Sciatic nerve (tissue), 2 donors: ENCODE measurements around the gene LPP. TPM values are rescaled to one million over a fixed set of nuclear protein-coding genes. Genes with fewer than 3 reads are reported as not detected.
A peak's percentile ranks its signal among the peaks of the same experiment; 100 is the strongest.
"Not testable (repeated sequence)": the region's sequence is repeated elsewhere in the genome, so short reads cannot be mapped to it uniquely, and the experiment has no call there.

ENCODE experiments used
- ATAC-seq: fragments of 200-7000 bp; cut with Tn5 transposase; one replicate; pipeline ENCODE4 v1.9.1; 2020; ENCODE audit warnings: mild to moderate bottlenecking, moderate library complexity
- DNase-seq: peaks from one replicate; pipeline ENCODE4 v3.0.0-alpha.2; 2020; ENCODE audit warnings: low spot score
- intact Hi-C: fragments of 100-400 bp; cut with DNase I; formaldehyde crosslinking; loops from one replicate; pipeline ENCODE4 v1.14.2; 2022
- total RNA-seq: library from RNA; stranded (reverse); fragmentation: NEBNext Ultra II Directional; extraction: Animal tissue kit (Norgen Biotek cat#: 25700); gene quantifications from one replicate; pipeline ENCODE4 v1.2.1, GENCODE V29; 2021
- donor health status: DM: no; HTN: no; CAD: no.
- donor health status: DM: no; HTN: no; CAD: no.

The LPP gene
- total RNA-seq, 1 donor from 2014 or later = 231 TPM

DNA sequence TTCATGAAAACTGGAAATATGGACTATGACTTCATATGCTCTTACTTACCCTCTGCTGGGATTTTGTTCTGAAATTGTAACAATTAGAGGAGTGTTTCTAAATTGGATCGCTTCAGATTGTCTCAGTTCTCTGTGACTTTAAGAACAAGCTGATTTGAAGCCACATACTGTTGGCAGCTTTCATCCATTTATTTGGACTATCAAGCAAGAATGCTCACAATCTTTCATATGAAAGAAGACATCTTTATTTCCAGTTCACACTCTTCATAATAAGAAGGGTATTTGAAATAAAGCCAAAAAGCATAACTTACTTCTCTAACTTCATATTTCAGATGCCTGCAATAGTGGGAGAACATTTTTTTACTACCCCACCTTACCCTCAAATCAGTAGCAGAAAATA lies 526.2 kb downstream of the LPP start:
- DNase-seq (no peak), ATAC-seq (peak; percentile 85)
- intact Hi-C loops = no loop called here

DNA sequence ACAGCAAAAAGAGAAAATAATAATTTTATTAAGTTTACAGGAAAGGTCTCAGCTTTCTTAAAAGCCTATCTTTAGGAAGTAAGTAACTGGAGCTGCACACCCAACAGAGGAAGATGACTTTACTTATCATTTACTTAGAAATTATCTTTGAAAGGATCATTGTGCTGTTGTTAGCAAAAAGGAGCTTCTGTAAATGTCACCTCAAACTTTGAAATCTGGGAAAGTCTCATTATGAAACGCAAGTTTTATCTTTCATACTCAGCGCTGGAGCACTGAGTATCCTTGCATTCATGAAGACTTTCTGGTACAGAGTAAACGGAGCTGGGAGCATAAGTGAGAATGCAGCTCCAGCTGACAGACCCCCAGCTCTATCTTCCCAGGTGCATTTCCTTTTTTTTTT lies 526.6 kb downstream of the LPP start:
- ATAC-seq (no peak), DNase-seq (no peak)
- intact Hi-C loops = no loop called here

DNA sequence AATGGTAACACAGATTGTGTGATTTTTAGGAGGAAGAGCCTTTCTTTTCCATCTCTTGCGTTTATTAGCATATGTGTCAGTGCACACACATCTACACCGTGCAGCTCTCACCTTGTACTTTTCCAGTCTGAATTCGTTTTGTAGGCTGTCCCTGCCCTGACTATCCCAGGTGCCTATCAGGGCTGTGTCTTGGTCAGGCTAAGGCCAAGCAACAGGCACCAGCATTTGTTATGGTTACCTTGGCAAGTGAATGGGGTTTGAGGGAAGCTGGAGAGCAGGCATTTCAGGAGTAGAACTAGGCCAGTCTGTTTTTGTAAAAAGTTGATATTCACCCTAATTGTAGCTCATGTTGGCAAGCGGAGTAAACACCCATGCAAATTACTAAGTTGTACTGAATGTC lies 528.4 kb downstream of the LPP start:
- intact Hi-C loops = no loop called here
- DNase-seq (no peak), ATAC-seq (no peak)

GRCh38 chr3:188683032-188683521 lies 529.1 kb downstream of the LPP start:
- no peak for DNase-seq
- ATAC-seq = no peak
- intact Hi-C loops = no loop called here

DNA sequence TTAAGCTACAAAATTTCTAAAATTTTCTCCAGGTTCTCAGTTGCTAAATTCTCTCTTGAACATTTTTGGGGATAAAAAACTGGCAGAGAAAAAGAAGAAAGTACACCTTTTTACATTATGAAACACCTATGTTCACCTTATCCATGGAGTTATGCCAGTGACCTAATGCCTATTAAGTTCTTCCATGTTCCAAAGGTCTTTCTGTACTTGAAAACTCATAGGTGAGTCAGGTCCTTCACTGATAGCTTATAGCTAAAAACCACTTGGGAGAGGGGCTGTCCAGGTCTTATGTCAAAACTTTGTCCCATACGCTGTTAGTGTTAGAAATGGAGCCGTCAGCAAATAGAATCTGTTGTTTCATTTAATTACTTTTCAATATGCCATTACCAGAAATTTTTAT lies 530.3 kb downstream of the LPP start:
- ATAC-seq = no peak
- intact Hi-C loops = no loop called here
- no peak for DNase-seq

DNA sequence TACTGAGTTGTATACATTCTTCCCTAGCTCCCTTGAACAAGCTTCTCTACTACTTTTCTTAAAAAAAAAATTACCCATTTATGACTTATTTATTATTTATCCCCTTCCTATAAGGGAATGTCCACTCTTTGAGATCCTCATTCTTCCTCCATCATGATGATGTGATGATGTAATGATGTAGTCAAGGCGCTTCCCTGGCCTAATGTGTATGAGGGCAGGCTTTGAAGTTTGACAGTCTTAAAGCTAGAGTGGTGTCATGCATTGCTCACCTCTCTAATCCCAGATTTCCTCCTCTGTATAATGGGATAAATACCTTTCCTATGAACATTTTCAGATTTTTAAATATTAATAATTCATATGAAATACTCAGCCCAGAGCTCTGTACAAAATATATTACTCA lies 531.8 kb downstream of the LPP start:
- intact Hi-C loops = no loop called here
- ATAC-seq (no peak), DNase-seq (no peak)

- intact Hi-C loops = no loop called here
- ATAC-seq = no peak
- DNase-seq = no peak
Measured at GRCh38 chr3:188686324-188686723, 532.4 kb downstream of the LPP start.

DNA sequence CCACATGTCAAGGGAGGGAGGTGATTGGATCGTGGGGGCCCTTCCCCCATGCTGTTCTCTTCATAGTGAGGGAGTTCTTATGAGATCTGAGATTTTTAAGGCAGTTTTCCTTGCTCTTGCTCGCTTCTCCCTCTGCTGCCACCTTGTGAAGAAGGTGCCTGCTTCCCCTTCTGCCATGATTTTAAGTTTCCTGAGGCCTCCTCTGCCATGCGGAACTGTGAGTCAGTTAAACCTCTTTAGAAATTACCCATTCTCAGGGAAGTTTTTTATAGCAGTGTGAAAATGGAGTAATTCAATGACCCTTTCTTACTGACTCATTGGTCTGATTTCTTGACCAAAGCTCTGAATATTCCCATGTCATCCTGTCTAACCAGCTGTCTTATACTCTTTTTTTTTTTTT lies 533.4 kb downstream of the LPP start:
- intact Hi-C loops = no loop called here
- no peak for DNase-seq
- ATAC-seq = no peak

- DNase-seq (no peak), ATAC-seq (peak; percentile 92)
- intact Hi-C loops = no loop called here
Measured at GRCh38 chr3:188689101-188689574, 535.2 kb downstream of the LPP start.

DNA sequence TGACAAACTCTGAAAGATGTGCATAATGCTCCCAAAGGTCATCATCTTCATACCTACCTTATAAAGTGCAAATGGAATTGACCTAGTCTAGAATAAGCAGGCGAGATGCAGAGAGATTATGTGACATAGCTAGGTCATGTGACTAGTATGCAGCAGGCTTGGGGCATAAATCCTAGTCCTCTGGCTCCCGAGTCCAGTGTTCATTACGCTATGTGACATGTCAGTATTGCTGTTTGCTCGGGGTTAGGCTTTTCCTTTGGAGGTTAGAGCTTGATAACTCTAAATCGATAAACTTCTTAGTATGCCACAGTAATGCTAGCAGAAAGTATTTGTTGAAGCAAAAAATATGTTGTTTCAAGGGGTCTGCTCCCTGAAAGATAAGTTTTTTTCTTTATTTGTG lies 536.1 kb downstream of the LPP start:
- ATAC-seq (no peak), DNase-seq (no peak)
- intact Hi-C loops = no loop called here

GRCh38 chr3:188691004-188691403 lies 537.0 kb downstream of the LPP start:
- no peak for ATAC-seq
- intact Hi-C loops = no loop called here
- DNase-seq = no peak

- no peak for DNase-seq
- ATAC-seq = no peak
- intact Hi-C loops = no loop called here
Measured at GRCh38 chr3:188691665-188692064, 537.7 kb downstream of the LPP start.

- intact Hi-C loops = no loop called here
- no peak for DNase-seq
- no peak for ATAC-seq
Measured at GRCh38 chr3:188692700-188693099, 538.7 kb downstream of the LPP start.

GRCh38 chr3:188693435-188693834 lies 539.5 kb downstream of the LPP start:
- intact Hi-C loops = no loop called here
- ATAC-seq (no peak), DNase-seq (no peak)

- intact Hi-C loops = no loop called here
- no peak for ATAC-seq
- DNase-seq = no peak
Measured at GRCh38 chr3:188695241-188695640, 541.3 kb downstream of the LPP start.

- ATAC-seq (no peak), DNase-seq (no peak)
- intact Hi-C loops = no loop called here
Measured at GRCh38 chr3:188697127-188697526, 543.2 kb downstream of the LPP start.

GRCh38 chr3:188698436-188698835 lies 544.5 kb downstream of the LPP start:
- intact Hi-C loops = no loop called here
- DNase-seq = no peak
- no peak for ATAC-seq

DNA sequence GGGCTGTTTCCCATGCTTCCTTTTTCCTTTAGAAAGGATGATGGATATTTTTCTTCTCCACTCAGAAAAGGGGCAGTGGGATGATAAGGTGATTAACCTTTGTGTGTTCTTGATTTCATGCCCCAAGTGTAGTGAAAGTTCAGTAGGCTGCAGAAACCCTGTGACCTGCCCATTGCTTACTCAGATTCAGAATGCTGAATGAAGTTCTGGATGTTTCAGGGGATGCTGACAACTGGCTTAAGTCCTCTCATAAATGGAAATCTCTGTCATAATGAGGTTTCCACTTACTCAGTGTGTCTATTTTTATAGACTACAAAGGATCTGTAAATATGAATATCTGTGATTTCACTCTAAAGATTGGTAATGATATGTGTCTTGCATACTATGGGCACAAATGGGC lies 546.5 kb downstream of the LPP start:
- ATAC-seq (no peak), DNase-seq (no peak)
- intact Hi-C loops = no loop called here

- intact Hi-C loops = no loop called here
- ATAC-seq = no peak
- no peak for DNase-seq
Measured at GRCh38 chr3:188700918-188701317, 547.0 kb downstream of the LPP start.

GRCh38 chr3:188701485-188701969 lies 547.6 kb downstream of the LPP start:
- ATAC-seq (peak; percentile 65), DNase-seq (no peak)
- intact Hi-C loops = no loop called here

DNA sequence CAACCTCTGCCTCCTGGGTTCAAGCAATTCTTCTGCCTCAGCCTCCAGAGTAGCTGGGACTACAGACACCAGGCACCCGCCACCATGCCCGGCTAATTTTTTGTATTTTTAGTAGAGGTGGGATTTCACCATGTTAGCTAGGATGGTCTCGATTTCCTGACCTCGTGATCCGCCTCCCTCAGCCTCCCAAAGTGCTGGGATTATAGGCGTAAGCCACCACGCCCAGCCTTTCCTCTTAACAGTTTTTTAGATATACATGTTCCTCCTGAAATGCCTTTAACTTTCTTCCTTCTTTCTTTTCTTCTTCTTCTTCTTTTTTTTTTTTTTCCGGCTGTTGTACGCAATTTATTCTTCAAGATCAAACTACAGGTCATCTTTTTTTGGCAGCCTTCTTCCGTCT lies 548.1 kb downstream of the LPP start:
- ATAC-seq, DNase-seq, intact Hi-C loops: not testable (repeated sequence)

GRCh38 chr3:188706176-188706575 lies 552.2 kb downstream of the LPP start:
- DNase-seq (no peak), ATAC-seq (no peak)
- intact Hi-C loops = no loop called here
